K562 (cell line): ENCODE data around the gene GTF2A2. TPM values are rescaled to one million over a fixed set of nuclear protein-coding genes. Genes with fewer than 3 reads are reported as not detected.
A peak's percentile ranks its signal among the peaks of the same experiment; 100 is the strongest.

ENCODE experiments used
- ATAC-seq: fragments of 200-7000 bp; cut with Tn5 transposase; 3 replicates; pipeline ENCODE4 v1.9.1; 2020; ENCODE audit warnings: moderate library complexity
- BruUV-seq: library from RNA; stranded (reverse); fragments of 400-500 nt; replicated peaks from 2 replicates; lab custom pipeline; 2021; lab: Mats Ljungman, UMichigan
- CTCF ChIA-PET: fragments of 300-600 bp; formaldehyde crosslinking; extraction: SDS; loops from one replicate; lab custom pipeline; 2021; ENCODE audit warnings: low intra/inter-chr PET ratio; lab: Yijun Ruan, JAX
- POLR2A ChIA-PET: fragments of 300-600, 350-650 bp; sonication (Branson Sonifier 250); formaldehyde crosslinking; extraction: SDS; loops from one replicate; lab custom pipeline; 2021; ENCODE audit warnings: antibody characterized with exemption, inconsistent platforms; lab: Yijun Ruan, JAX
- DNase-seq, 4 experiments: peaks; one replicate each; pipeline versions ENCODE4 v3.0.0 to v3.0.0-alpha.2; 2011 to 2018; ENCODE audit warnings: low spot score in 3 of 4, mixed read lengths in 3 of 4; ENCODE audit errors: extremely low read depth in 1 of 4
- FAIRE-seq: peaks from 2 replicates; lab custom pipeline; 2011; peaks lifted over from hg19 to GRCh38; lab: Jason Lieb, UNC
- H2AFZ ChIP-seq: 2 replicates; pipeline ENCODE4 v1.6.0; 2011; ENCODE audit warnings: low read depth, low read length, control low read depth, inconsistent platforms
- H3K27ac ChIP-seq: fragments of 200-600 bp; 3 replicates; pipeline ENCODE4 v1.8.0; 2011; ENCODE audit warnings: low read depth, mild to moderate bottlenecking, control low read depth, inconsistent platforms, low read length, moderate library complexity, mixed read lengths; ENCODE audit errors: extremely low read depth
- H3K27me3 ChIP-seq, 2 experiments: fragments of 300-600 bp in 1 of 2; 2 replicates in 1 of 2; 3 replicates in 1 of 2; pipeline versions ENCODE4 v1.6.0 to v1.8.0; 2011; ENCODE audit warnings: inconsistent platforms in 2 of 2, low read length in 2 of 2, mild to moderate bottlenecking in 1 of 2, mixed read lengths in 1 of 2, moderate library complexity in 1 of 2; ENCODE audit not compliant: control insufficient read depth in 2 of 2, insufficient read depth in 2 of 2
- H3K36me3 ChIP-seq: fragments of 300-600 bp; 3 replicates; pipeline ENCODE4 v1.8.0; 2011; ENCODE audit warnings: mild to moderate bottlenecking, low read length, inconsistent platforms; ENCODE audit not compliant: control insufficient read depth, insufficient read depth
- H3K4me1 ChIP-seq, 2 experiments: fragments of 200-600 bp in 1 of 2; replicated peaks in 1 of 2; 2 replicates in 1 of 2; 3 replicates in 1 of 2; pipeline versions ENCODE4 v1.5.1 to v1.8.0; 2011; ENCODE audit warnings: inconsistent platforms in 2 of 2, low read length in 2 of 2, mild to moderate bottlenecking in 1 of 2, mixed read lengths in 1 of 2, moderate library complexity in 1 of 2; ENCODE audit not compliant: control insufficient read depth in 2 of 2, insufficient read depth in 2 of 2
- H3K4me2 ChIP-seq: 2 replicates; pipeline ENCODE4 v1.6.1; 2011; ENCODE audit warnings: low read length, control low read depth, inconsistent platforms, mixed read lengths; ENCODE audit not compliant: insufficient read depth
- H3K4me3 ChIP-seq: fragments of 200-600 bp; sonication (generic), shearing (Covaris generic); 2 replicates; pipeline ENCODE4 v1.5.1; 2016; ENCODE audit warnings: control low read depth, inconsistent platforms
- H3K79me2 ChIP-seq: fragments of 200-600 bp; 3 replicates; pipeline ENCODE4 v1.8.0; 2011; ENCODE audit warnings: low read length, inconsistent platforms; ENCODE audit not compliant: control insufficient read depth, insufficient read depth
- H3K9ac ChIP-seq, 2 experiments: 2 replicates each; pipeline versions ENCODE4 v1.6.0 to v1.6.1; 2011; ENCODE audit warnings: low read depth in 2 of 2, low read length in 2 of 2, control low read depth in 1 of 2, inconsistent platforms in 1 of 2, mild to moderate bottlenecking in 1 of 2, mixed read lengths in 1 of 2; ENCODE audit not compliant: insufficient read depth in 1 of 2
- H3K9me1 ChIP-seq: one replicate; pipeline ENCODE4 v1.6.0; 2011; ENCODE audit warnings: inconsistent platforms, mild to moderate bottlenecking, low read length, moderate library complexity; ENCODE audit not compliant: control insufficient read depth, insufficient read depth
- H3K9me3 ChIP-seq: replicated peaks from 2 replicates; pipeline ENCODE4 v1.5.1; 2011; ENCODE audit warnings: low read depth, low read length, inconsistent platforms; ENCODE audit not compliant: control insufficient read depth, insufficient read depth
- H4K20me1 ChIP-seq: replicated peaks from 2 replicates; pipeline ENCODE4 v1.6.1; 2011; ENCODE audit warnings: low read length, inconsistent platforms, mixed read lengths; ENCODE audit not compliant: control insufficient read depth, insufficient read depth
- ARID1B ChIP-seq: fragments of 450-650 bp; IDR thresholded peaks from 2 replicates; pipeline ENCODE4 v1.6.1; 2016; ENCODE audit warnings: antibody characterized with exemption, mild to moderate bottlenecking, inconsistent platforms
- ATF7 ChIP-seq: fragments of 450-650 bp; IDR thresholded peaks from 2 replicates; pipeline ENCODE4 v1.7.1; 2014; ENCODE audit warnings: mild to moderate bottlenecking, moderate library complexity
- SMARCA5 ChIP-seq: fragments of 450-650 bp; IDR thresholded peaks from 2 replicates; pipeline ENCODE4 v1.6.1; 2016
- THRAP3 ChIP-seq: fragments of 450-650 bp; IDR thresholded peaks from 2 replicates; pipeline ENCODE4 v1.6.1; 2016; ENCODE audit warnings: mild to moderate bottlenecking, inconsistent platforms, borderline replicate concordance
- U2AF1 ChIP-seq: fragments of 200-400 bp; formaldehyde crosslinking; optimal IDR thresholded peaks from 2 replicates; pipeline ENCODE3; 2017; ENCODE audit warnings: mild to moderate bottlenecking, low read depth, low read length, moderate library complexity
- ZC3H4 ChIP-seq: sonication (generic); formaldehyde crosslinking; IDR thresholded peaks from 2 replicates; pipeline ENCODE4 v1.9.0; 2021; ENCODE audit warnings: missing genetic modification reagents, borderline replicate concordance
- ZNF12 ChIP-seq: sonication (generic); formaldehyde crosslinking; IDR thresholded peaks from 2 replicates; pipeline ENCODE4 v1.4.0; 2020; ENCODE audit warnings: mild to moderate bottlenecking, missing genetic modification reagents
- ZNF212 ChIP-seq: fragments of 450-650 bp; formaldehyde crosslinking; IDR thresholded peaks from 2 replicates; pipeline ENCODE4 v1.4.0; 2020; ENCODE audit warnings: mild to moderate bottlenecking
- WGBS: fragments of 100-300 bp; shearing (Covaris generic); methylation state at CpG from one replicate; pipeline ENCODE4 v1.1.6; 2016; ENCODE audit warnings: low coverage, mixed read lengths; ENCODE audit not compliant: insufficient coverage; ENCODE audit errors: missing lambda C conversion rate; 5-methylcytosine and 5-hydroxymethylcytosine counted together
- in situ Hi-C: fragments of 300-500 bp; cut with MboI; formaldehyde crosslinking; loops from 4 replicates; pipeline ENCODE4 v1.15.0; 2018; ENCODE audit warnings: inconsistent platforms, mixed read lengths
- intact Hi-C: fragments of 100-400 bp; cut with micrococcal nuclease; formaldehyde crosslinking; loops from 2 replicates; pipeline ENCODE4 v1.14.2; 2022
- polyA plus RNA-seq, 8 experiments: library from polyadenylated mRNA; depleted of rRNA in 4 of 8; stranded (reverse) in 5 of 8; unstranded in 3 of 8; fragments of >200 nt; fragmentation: Nextera tagmentation in 2 of 8; fragmentation: Illumina TruSeq in 1 of 8; extraction: Ambion mirVana in 2 of 8; extraction: Trizol in 1 of 8; gene quantifications; 2 replicates each; pipeline versions ENCODE4 v1.2.1 to v1.2.3, GENCODE V29; 2011 to 2014; ENCODE audit warnings: inconsistent platforms in 1 of 8, missing spikeins in 1 of 8
- total RNA-seq, 7 experiments: library from RNA; depleted of rRNA in 6 of 7; stranded (reverse); fragments of >200 nt in 6 of 7; fragmentation: Illumina TruSeq in 2 of 7; extraction: Trizol in 2 of 7; gene quantifications; 2 replicates each; pipeline versions ENCODE4 v1.2.1 to v1.2.3, GENCODE V29; 2011 to 2021; ENCODE audit warnings: low replicate concordance in 1 of 7
- TF ChIP-seq, protein P1 (sequence below), 2 experiments: fragments of 450-650 bp; formaldehyde crosslinking in 1 of 2; IDR thresholded peaks; 2 replicates each; pipeline versions ENCODE4 v1.4.0 to v1.6.1; 2014 to 2020; ENCODE audit warnings: mild to moderate bottlenecking in 2 of 2, borderline replicate concordance in 1 of 2, low read depth in 1 of 2
- TF ChIP-seq, protein P2 (sequence below): fragments of 450-650 bp; IDR thresholded peaks from 2 replicates; pipeline ENCODE4 v1.6.1; 2016; ENCODE audit warnings: low read depth, mild to moderate bottlenecking, moderate library complexity
- TF ChIP-seq, protein P3 (sequence below): fragments of 250-450 bp; sonication (Bioruptor Pico); IDR thresholded peaks from 2 replicates; pipeline ENCODE4 v1.8.0; 2022; ENCODE audit warnings: moderate library complexity, mild to moderate bottlenecking, inconsistent platforms

The GTF2A2 gene
- total and polyA plus RNA-seq, 9 of the 15 experiments (the other 6 are each of a cell fraction or from before 2014, with no cell fraction given), result 128 to 656 (median 172) TPM

DNA sequence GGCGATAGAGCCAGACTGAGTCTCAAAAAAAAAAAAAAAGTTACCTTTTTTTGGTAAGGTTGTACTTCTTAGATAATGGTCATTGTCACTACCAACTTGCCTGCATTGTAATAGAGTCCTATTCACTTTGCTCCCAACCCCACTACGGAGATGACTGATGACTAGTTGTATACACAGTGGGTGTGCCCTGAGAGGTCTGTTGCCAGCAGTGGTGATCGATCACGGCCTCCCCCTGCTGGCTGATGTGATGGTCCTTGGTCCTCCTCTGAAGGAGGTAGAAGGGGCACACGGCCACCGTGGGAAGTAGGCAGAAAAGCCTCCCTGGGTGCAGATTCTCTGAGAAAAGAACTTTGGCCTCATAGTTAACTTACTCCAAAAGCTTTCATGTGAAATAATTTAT, 35.0 kb downstream of the GTF2A2 start (continued):
- TF ChIP-seq, protein P1, sequence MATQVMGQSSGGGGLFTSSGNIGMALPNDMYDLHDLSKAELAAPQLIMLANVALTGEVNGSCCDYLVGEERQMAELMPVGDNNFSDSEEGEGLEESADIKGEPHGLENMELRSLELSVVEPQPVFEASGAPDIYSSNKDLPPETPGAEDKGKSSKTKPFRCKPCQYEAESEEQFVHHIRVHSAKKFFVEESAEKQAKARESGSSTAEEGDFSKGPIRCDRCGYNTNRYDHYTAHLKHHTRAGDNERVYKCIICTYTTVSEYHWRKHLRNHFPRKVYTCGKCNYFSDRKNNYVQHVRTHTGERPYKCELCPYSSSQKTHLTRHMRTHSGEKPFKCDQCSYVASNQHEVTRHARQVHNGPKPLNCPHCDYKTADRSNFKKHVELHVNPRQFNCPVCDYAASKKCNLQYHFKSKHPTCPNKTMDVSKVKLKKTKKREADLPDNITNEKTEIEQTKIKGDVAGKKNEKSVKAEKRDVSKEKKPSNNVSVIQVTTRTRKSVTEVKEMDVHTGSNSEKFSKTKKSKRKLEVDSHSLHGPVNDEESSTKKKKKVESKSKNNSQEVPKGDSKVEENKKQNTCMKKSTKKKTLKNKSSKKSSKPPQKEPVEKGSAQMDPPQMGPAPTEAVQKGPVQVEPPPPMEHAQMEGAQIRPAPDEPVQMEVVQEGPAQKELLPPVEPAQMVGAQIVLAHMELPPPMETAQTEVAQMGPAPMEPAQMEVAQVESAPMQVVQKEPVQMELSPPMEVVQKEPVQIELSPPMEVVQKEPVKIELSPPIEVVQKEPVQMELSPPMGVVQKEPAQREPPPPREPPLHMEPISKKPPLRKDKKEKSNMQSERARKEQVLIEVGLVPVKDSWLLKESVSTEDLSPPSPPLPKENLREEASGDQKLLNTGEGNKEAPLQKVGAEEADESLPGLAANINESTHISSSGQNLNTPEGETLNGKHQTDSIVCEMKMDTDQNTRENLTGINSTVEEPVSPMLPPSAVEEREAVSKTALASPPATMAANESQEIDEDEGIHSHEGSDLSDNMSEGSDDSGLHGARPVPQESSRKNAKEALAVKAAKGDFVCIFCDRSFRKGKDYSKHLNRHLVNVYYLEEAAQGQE (IDR thresholded peaks at IDR 0.05; ENCODE audit: borderline replicate concordance), result peak; percentile 29; the same call in 1 of the 2 replicates
- TF ChIP-seq, protein P1 (CRISPR knock-in tag; IDR thresholded peaks at IDR 0.05; ENCODE audit: low read depth), result no peak

DNA sequence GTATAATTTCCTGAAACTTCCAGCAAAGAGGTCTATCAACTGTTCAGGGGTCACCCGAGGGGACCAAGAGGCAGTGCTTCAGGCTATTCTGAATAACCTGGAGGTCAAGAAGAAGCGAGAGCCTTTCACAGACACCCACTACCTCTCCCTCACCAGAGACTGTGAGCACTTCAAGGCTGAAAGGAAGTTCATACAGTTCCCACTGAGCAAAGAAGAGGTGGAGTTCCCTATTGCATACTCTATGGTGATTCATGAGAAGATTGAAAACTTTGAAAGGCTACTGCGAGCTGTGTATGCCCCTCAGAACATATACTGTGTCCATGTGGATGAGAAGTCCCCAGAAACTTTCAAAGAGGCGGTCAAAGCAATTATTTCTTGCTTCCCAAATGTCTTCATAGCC, 38.9 kb downstream of the GTF2A2 start:
- FAIRE-seq (no peak), DNase-seq (no peak), ATAC-seq (no peak)
- Histone ChIP-seq H2AFZ (no peak overlapping the region), H3K27me3 (peaks cover 8 to 17% of the 10 kb centered on the region in 2 experiments; a peak in 3 of 5 replicates), H3K79me2 (no peaks in the 10 kb centered on the region), H3K36me3 (no peaks in the 10 kb centered on the region), H4K20me1 (no peaks in the 10 kb centered on the region), H3K9ac (no peak overlapping the region), H3K4me2 (no peak overlapping the region), H3K4me3 (no peak overlapping the region), H3K27ac (no peak overlapping the region), H3K9me3 (no peaks in the 10 kb centered on the region), H3K9me1 (no peaks in the 10 kb centered on the region), H3K4me1 (no peaks in the 10 kb centered on the region; a peak in 1 of 5 replicates)
- ChIA-PET CTCF (no interaction called here), POLR2A (no interaction called here)
- in situ Hi-C loops, result no loop called here
- WGBS, result 0% methylated on average over 4 of the region's 4 CpGs
- no TSS peak for BruUV-seq
- intact Hi-C loops, result no loop called here
- TF ChIP-seq, protein P2, sequence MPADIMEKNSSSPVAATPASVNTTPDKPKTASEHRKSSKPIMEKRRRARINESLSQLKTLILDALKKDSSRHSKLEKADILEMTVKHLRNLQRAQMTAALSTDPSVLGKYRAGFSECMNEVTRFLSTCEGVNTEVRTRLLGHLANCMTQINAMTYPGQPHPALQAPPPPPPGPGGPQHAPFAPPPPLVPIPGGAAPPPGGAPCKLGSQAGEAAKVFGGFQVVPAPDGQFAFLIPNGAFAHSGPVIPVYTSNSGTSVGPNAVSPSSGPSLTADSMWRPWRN, result no peak
- TF ChIP-seq ZNF12 (no peak), ZNF212 (CRISPR knock-in tag) (no peak), U2AF1 (no peak), ATF7 (no peak), THRAP3 (no peak), ARID1B (no peak), ZC3H4 (CRISPR knock-in tag) (no peak), SMARCA5 (no peak)
- TF ChIP-seq, protein P3, sequence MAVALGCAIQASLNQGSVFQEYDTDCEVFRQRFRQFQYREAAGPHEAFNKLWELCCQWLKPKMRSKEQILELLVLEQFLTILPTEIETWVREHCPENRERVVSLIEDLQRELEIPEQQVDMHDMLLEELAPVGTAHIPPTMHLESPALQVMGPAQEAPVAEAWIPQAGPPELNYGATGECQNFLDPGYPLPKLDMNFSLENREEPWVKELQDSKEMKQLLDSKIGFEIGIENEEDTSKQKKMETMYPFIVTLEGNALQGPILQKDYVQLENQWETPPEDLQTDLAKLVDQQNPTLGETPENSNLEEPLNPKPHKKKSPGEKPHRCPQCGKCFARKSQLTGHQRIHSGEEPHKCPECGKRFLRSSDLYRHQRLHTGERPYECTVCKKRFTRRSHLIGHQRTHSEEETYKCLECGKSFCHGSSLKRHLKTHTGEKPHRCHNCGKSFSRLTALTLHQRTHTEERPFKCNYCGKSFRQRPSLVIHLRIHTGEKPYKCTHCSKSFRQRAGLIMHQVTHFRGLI, result no peak
